Tibial nerve (tissue), 4 donors: ENCODE measurements around the gene EVC2.

Experiments used
- CTCF ChIP-seq, 5 experiments: fragments of 200-600 bp in 3 of 5; fragments of 450-650 bp in 2 of 5; sonication (generic) in 3 of 5; IDR thresholded peaks; one replicate each; pipeline ENCODE4 v1.5.1; 2016 to 2019; ENCODE audit warnings: antibody characterized with exemption in 5 of 5, mild to moderate bottlenecking in 3 of 5, moderate library complexity in 2 of 5
- EP300 ChIP-seq, 2 donors: sonication (generic); formaldehyde crosslinking; IDR thresholded peaks; one replicate each; pipeline ENCODE4 v1.6.1; 2017; ENCODE audit warnings: antibody characterized with exemption in 2 of 2, mild to moderate bottlenecking in 1 of 2
- POLR2A ChIP-seq, 2 donors: fragments of 450-650 bp; IDR thresholded peaks; one replicate each; pipeline ENCODE4 v1.6.1; 2017; ENCODE audit warnings: antibody characterized with exemption in 2 of 2, mild to moderate bottlenecking in 2 of 2, moderate library complexity in 2 of 2

- TF ChIP-seq CTCF (IDR thresholded peaks at IDR 0.05) (no peak), POLR2A (IDR thresholded peaks at IDR 0.05) (no peak), EP300 (IDR thresholded peaks at IDR 0.05) (no peak)
These were observed 45.0 kb upstream of the EVC2 start for GRCh38 chr4:5753366-5753765.
